ENCODE measurements around the gene IER2.

- TF ChIP-seq SETDB1 (IDR thresholded peaks at IDR 0.05; ENCODE audit: low read length), result no peak
- peak; percentile 71 for TF ChIP-seq ZNF740 (CRISPR knock-in tag; IDR thresholded peaks at IDR 0.05)
- no peak for TF ChIP-seq ZNF740 (tag; IDR thresholded peaks at IDR 0.05)
- TF ChIP-seq MAFF (IDR thresholded peaks at IDR 0.05; ENCODE audit: low read length), result no peak
- no peak for TF ChIP-seq ZNF274 (IDR thresholded peaks at IDR 0.05; ENCODE audit: borderline replicate concordance, low read depth, low read length)
- TF ChIP-seq PRPF4 (IDR thresholded peaks at IDR 0.05; ENCODE audit: insufficient read depth, low read depth, low read length, poor library complexity, severe bottlenecking), result no peak
- TF ChIP-seq POLR2A (conservative IDR thresholded peaks at IDR 0.05), result peak; percentile 43
- TF ChIP-seq PCBP1 (IDR thresholded peaks at IDR 0.05; ENCODE audit: low read depth, low read length, poor library complexity, severe bottlenecking), result no peak
These were observed 4.1 kb downstream of the IER2 start for GRCh38 chr19:13154241-13154778.
